Measurements from ENCODE around the gene IL1RAPL1.
"Not testable (repeated sequence)": the region's sequence is repeated elsewhere in the genome, so short reads cannot be mapped to it uniquely, and the experiment has no call there.

The IL1RAPL1 gene

DNA sequence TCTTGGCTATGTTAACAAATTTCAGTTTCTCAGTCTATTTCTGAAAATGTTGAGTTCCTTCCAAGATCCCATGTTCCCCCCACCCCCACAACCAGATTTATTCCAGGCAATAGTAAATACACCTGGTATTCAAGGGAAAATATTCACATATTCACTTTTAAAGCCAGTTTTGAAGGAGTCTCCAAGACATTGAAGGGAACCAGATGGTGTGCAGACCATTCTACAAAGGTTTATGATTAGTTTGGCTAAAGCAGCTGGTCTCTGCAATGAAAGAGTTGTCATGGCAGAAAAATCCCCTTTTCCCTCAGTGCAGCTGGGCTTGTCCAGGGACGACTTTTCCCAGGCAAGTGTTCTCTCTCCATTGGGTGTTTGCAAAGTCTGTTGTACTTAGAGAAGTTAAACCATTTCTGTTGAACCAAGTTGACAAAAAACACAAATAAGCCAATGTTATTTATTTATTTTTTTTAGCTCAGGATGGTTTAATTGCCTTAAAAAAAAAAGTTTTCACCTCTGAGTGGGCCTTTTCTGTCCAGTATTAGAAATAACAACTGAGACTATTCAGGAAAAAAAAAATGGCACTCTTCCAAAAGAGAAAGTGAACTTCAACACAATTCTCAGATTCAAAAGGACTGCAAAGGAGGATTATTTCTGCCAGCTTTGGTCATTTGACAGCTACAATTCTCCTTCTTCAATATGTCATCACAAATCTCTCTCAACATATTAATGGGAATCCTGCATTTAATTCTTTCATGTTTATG lies 410.6 kb downstream of the IL1RAPL1 start:
- no peak for DNase-seq

DNA sequence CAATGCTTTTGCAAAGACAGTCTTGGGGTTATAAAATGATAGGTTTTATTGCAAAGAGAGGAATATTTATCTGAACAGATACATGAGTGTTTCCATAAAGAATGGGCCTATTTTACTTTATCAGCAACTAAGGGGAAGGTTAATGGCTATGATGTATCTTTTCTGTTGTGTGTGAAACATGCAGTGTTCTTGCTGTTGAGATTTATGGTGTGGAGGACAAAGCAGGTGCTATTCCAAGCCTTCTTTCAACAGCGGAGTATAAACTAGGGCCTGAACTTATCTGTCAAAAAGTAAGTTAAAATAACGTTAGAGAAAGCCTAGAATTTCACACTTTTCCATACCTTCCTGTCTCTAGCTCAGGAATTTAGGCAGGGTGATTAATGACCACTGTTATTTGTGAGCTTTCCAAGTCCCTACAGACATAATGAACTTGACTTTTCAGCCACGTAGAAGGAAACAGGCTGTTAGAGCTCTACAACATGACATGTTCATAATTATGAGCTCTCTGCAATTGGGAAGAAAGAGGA lies 411.4 kb downstream of the IL1RAPL1 start:
- DNase-seq: no peak

DNA sequence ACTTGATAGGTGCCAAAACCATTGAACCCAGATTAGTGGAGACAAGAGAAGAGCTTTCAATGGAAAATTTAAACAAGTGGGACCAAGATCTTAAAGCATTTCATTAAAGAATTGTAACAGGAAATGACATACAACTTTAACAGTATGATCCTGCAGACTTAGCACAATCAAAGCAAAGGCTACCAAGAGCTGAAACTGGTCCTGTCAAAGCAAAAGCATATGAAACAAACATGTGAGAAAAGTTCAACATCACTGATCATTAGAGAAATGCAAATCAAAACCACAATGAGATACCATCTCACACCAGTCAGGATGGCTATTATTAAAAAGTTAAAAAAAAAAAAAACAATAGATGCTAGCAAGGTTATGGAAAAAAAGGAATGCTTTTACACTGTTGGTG lies 425.6 kb downstream of the IL1RAPL1 start:
- no peak for DNase-seq

DNA sequence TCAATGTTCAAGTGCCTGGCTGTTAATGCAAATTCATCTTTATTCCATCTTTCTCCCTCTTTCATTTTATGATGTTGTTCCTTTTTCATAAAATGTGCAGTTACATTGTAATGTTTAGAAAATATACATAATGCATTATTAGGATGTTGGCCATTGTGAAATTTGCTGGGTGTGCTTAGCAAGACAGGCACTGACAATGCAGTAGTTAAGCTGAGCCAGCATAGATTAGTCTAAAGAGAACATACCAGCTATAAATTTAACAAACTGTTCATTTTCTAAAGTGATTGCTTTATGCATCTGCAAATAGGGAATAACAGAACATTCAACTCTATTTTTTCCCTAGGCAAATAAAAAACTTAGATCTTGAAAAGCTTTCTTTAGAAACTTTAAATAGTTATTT lies 436.0 kb downstream of the IL1RAPL1 start:
- DNase-seq: no peak

- DNase-seq: no peak
Observed at GRCh38 chrX:29024871-29025270, 437.6 kb downstream of the IL1RAPL1 start.

- no peak for DNase-seq
Observed at GRCh38 chrX:29039501-29039900, 452.3 kb downstream of the IL1RAPL1 start.

- no peak for DNase-seq
Observed at GRCh38 chrX:29040160-29040559, 452.9 kb downstream of the IL1RAPL1 start.

- no peak for DNase-seq
Observed at GRCh38 chrX:29042341-29042740, 455.1 kb downstream of the IL1RAPL1 start.

- no peak for DNase-seq
Observed at GRCh38 chrX:29043746-29044145, 456.5 kb downstream of the IL1RAPL1 start.

- DNase-seq: no peak
Observed at GRCh38 chrX:29044423-29045184, 457.4 kb downstream of the IL1RAPL1 start.

GRCh38 chrX:29065477-29065876 lies 478.2 kb downstream of the IL1RAPL1 start:
- DNase-seq: no peak

- no peak for DNase-seq
Observed at GRCh38 chrX:29066516-29066915, 479.3 kb downstream of the IL1RAPL1 start.

DNA sequence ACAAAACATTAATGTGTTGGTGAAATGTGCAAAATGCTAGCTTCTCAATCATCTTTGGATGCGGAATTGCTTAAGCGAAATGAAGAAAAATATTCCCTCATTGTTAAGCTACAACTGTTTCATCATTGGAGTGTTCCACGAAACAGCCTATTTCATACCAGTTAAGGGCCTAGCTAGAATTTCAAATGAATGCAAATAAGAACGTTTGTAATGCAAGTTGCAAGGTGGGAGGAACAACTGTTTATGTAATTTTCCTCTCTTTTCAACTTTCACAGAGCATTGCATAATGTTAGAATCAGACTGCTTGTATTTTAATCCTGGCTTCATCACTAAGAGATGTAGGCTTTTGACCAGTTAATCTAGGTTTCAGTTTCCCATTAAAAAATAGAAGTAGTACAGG lies 480.1 kb downstream of the IL1RAPL1 start:
- DNase-seq: no peak

GRCh38 chrX:29071525-29072320 lies 484.5 kb downstream of the IL1RAPL1 start:
- no peak for DNase-seq

DNA sequence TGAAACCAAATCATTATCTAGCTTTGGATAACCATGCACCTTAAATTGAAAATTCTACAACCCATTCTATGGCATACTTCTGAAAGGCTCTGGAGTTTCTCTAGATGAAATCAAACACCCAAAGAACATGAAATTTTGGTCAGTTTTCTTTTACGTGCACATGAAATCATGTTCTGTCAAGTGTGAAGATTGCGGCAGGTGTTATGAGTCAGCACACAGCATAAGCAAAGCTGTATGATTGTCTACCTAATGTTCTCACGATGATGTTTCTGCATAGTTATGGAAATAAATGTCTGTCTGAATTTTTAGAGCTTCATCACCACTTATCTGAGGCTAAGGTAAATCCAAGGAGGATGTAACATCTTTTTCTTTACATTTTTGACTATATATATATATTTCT lies 495.3 kb downstream of the IL1RAPL1 start:
- DNase-seq: no peak

- no peak for DNase-seq
Observed at GRCh38 chrX:29083823-29084222, 496.6 kb downstream of the IL1RAPL1 start.

DNA sequence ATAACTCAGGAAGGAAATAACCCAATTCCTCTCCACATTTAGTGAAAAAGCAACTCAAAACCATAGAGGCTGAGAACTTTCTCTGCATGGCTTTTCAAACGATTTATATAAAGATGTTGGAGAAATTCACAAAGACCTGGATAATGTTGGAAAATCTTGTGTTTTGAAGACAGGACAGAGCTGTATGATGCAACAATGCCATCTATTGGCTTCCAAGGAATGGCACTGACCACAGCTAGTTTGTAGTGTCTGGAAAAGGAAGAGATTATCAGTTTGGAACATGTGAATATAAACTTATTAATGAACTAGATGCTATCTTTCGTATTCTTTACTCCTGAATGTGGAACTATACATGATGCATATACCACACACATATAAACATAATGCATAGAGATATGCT lies 503.6 kb downstream of the IL1RAPL1 start:
- no peak for DNase-seq

GRCh38 chrX:29107231-29107630 lies 520.0 kb downstream of the IL1RAPL1 start:
- no peak for DNase-seq

- DNase-seq: no peak
Observed at GRCh38 chrX:29110041-29110440, 522.8 kb downstream of the IL1RAPL1 start.

- DNase-seq: no peak
Observed at GRCh38 chrX:29113221-29113620, 526.0 kb downstream of the IL1RAPL1 start.

GRCh38 chrX:29122817-29123216 lies 535.6 kb downstream of the IL1RAPL1 start:
- DNase-seq: not testable (repeated sequence)

GRCh38 chrX:29130905-29131304 lies 543.7 kb downstream of the IL1RAPL1 start:
- DNase-seq: no peak

DNA sequence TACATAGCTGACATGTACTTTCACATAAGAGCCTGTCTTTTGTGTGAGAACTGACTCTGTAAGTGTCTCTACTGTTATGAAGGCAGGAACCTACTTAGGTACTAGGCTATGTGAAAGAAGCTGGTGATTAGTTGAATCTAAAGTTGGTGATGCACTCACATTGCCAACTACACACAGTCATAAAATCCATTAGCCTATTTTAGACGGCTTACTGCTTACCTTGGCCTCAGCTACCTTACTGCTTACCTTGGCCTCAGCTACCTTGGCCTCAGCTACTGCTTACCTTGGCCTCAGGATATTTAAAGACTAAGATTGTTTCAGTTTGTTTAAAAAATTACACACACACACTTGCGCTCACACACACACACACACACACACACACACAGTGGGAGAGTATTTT lies 549.7 kb downstream of the IL1RAPL1 start:
- DNase-seq: no peak
